IPS DF 4.7 (cell line): ENCODE measurements around the gene NCDN.

Experiments used
- DNase-seq: peaks from one replicate; pipeline ENCODE4 v3.0.0-alpha.2; 2013; ENCODE audit warnings: low spot score; ENCODE audit errors: extremely low read depth

Gene NCDN, protein sequence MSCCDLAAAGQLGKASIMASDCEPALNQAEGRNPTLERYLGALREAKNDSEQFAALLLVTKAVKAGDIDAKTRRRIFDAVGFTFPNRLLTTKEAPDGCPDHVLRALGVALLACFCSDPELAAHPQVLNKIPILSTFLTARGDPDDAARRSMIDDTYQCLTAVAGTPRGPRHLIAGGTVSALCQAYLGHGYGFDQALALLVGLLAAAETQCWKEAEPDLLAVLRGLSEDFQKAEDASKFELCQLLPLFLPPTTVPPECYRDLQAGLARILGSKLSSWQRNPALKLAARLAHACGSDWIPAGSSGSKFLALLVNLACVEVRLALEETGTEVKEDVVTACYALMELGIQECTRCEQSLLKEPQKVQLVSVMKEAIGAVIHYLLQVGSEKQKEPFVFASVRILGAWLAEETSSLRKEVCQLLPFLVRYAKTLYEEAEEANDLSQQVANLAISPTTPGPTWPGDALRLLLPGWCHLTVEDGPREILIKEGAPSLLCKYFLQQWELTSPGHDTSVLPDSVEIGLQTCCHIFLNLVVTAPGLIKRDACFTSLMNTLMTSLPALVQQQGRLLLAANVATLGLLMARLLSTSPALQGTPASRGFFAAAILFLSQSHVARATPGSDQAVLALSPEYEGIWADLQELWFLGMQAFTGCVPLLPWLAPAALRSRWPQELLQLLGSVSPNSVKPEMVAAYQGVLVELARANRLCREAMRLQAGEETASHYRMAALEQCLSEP

DNA sequence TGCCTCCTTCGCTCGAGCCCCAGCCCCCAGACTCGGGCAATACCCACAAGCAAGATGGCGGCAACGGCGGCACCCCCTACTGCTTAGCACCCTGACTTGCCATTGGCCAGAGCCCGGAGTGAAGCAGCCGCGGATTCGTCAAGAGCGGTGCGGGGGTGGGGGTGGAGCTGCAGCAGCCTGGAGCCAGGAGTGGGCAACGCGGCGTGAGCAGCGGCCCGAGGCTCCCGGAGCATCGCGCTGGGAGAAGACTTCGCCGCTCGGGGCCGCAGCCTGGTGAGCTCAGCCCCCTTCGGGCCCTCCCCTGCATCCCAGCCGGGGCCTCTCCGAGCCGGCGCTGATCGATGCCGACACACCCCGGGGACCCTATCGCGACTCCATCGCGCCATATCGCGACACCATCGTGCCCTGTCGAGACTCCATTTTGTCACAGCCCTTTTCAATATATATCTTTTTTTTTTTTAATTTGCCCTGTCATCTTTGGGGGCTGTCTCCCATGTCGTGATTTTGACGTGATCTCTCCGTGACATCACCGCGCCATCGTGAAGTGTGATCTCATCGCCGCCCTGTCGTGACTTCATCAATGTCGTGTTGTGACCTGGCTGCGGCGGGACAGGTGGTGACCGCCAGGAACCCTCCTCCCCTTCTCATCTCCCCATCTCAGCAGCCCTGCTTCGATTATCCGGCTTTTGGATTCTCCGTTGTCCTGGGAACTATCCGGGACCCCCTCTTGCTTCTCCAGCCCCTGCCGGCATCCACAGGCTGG is at the start of gene NCDN:
Gene NCDN (plus strand): TSS at position 189 of the 763 bp plus-strand sequence. CDS start 392 bp downstream, at position 581.
- peak; percentile 91 for DNase-seq

DNA sequence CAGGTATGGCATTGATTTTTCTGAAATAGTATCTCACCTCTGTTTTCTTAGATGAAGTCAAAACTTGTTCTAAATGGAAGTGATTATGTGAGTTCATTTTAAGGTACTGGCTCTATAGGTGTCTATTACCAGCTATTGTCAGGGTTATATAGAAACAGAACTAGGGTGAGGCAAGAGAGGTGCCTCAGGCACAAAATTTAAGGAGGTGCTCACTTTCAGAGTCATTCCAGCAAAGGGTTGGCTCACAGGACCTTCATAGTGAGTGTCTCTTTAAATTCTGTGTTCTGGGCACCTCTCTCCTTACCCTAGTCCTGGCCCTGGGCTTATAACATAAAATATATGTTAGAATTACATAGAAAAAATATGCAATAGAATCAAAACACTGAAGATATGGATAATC is 49.7 kb upstream of the NCDN start:
- DNase-seq = no peak

DNA sequence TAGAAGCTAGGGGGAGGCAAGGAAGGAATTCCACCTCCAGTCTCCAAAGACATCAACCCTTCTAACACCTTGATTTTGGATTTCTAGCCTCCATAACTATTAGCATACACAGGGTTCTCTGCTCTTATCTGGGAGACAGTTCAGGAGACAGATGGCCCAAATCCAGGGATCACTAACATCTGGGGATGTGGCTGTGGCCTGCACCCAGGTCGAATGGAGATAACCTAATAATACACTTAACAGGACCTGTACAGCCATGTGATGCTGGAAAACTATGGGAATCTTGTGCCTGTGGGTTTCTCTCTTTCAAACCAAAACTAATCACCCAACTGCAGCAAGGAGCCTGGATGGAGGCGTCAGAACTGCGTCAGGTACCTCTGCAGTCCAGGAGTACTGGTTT is 48.0 kb upstream of the NCDN start:
- DNase-seq = no peak

DNA sequence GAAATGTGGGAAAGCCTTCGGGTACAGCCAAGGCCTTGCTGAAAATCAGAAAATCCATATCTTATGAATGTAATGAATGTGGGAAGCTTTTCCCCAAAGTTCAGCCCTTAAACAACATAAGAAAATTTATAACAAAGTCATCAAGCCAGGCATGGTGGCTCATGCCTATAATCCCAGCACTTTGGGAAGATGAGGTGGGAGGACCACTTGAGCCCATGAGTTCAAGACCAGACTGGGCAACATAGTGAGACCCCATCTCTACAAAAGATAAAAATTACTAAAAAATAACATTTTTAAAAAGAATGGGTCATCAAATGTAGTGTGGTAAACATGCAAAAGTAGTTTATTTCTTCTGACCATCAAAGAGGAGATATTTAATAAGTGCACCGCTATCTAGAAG is 46.3 kb upstream of the NCDN start:
- DNase-seq = no peak

DNA sequence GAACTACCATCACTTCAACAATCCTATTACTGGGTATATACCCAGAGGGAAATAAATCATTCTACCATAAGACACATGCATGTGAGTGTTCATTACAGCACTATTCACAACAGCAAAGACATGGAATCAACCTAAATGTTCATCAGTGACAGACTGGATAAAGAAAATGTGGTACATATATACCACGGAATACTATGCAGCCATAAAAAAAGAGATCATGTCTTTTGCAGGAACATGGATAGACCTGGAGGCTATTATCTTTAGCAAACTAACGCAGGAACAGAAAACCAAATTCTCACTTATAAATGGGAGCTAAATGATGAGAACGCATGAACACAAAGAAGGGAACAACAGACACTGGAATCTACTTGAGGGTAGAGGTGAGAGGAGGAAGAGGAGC is 39.4 kb upstream of the NCDN start:
- no peak for DNase-seq

DNA sequence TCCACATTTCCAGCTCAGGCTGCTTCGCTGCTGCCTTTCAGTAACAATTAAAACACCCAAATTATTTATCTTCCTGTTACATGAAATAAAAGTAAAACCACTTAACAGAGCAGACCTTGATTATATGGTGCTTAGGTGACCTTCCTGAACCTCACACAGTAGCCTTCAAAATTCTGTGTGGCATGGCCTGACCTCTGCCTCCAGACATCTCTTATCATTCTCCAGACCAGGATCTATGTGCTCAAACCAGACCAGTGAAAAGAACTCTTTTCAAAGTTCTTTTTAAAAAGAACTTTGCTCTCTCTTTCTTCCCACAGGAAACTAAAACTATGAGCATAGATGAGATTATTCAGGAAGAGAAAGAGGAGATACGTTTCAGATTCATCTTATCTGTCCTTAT is 38.2 kb upstream of the NCDN start:
- DNase-seq = no peak

DNA sequence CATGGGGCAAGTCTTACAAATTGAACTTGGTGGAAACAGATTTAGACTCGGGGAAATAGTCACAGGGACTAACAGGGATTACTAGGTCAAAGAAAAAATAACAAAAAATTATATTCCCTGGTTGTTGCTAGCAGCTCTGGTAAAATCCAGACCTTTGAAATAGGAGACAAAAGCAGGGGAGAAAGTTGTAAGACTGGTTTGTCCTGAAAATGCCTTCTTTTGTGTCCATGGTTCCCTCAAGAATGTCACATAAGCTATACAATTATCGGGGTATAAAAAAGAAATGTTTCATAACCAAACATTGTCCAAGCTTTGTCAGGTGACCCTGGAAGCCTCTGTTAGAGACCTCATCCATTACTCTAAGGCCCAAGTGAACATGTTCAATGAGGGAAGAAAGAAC is 33.5 kb upstream of the NCDN start:
- no peak for DNase-seq

DNA sequence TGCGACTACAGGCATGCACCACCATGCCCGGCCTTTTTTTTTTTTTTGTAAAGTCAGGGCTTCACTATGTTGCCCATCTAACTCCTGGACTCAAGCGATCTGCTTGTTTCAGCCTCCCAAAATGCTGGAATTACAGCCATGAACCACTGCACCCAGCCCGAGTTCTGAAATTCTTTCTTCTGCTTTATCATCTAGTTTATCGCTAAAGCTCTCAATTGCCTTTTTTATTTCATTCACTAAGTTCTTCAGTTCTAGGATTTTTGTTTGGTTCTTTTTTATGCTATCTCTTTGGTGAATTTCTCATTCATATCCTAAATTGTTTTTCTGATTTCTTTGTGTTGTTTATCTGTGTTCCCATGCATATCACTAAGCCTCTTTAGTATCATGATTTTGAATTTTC is 27.4 kb upstream of the NCDN start:
- DNase-seq = no peak

DNA sequence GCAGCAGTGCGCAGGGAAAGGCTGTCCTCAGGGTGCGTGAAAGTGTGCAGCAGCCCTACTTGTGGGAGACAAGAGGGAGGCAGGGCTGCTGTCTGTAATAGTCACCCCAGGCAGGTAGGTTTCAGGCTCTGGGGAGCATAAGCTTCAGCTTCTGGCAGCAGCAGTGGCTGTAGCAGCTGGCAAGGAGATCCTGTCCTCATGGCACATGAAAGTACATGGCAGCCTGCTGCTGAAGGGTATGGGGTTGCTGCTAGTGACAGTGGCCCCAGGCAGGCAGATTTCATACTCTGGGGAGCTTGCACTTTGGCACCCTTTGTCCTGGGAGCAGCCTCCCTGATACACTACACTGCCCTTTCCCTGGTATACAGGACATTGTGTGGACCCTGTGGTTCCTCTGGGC is 26.7 kb upstream of the NCDN start:
- DNase-seq = no peak

DNA sequence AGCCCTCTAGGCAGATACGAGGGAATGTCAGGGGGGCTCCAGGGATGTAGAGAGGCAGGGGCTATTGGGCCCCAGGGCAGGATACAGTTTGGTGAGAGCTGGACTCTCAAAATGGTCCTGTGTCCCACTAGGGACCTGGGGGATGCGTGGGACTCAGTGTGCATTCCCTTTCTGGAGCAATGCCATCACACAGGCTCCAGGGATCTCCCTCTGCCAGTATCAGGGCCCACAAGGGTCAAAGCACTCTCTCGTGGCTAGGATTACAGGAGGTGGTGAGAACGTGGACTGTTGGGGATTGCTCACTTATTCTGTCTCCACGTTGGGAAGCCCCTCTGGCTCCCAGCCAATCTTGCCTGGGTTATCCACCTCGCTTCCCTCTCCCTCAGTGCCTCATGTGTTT is 26.2 kb upstream of the NCDN start:
- DNase-seq = no peak

DNA sequence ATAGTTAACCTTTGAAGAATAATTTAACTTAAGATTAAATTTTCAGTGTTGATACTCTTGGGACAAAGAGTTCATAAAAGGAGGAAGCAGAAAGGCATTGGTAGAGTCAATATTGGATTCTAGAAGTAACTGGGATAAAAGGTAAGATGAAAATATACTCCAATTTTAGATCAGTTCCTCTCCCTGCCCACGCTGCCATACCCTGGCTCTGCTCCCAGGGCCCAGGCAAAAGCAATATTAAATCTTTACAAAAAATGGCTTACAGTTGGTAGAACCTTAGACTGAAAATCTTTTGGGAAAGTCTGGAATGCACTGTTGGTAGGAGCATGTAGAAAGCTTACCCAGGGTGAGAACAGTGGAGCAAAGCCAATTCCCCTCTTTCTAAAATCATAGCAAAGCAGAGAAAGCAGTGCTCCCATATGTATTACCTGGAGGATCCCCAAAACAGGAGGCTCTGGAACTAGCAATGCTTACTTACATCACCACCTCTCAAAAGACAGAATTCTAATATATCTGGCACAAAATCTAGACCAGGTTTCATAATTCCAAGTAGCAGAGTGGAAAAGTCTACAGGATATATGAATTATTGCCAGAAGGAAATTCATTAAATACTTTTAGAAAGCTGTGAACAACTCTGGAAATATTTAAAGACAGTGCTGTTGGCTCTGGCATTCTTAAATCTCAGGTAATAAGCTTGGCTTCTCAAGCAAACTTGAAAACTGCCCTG is 24.9 kb upstream of the NCDN start:
- DNase-seq = no peak

DNA sequence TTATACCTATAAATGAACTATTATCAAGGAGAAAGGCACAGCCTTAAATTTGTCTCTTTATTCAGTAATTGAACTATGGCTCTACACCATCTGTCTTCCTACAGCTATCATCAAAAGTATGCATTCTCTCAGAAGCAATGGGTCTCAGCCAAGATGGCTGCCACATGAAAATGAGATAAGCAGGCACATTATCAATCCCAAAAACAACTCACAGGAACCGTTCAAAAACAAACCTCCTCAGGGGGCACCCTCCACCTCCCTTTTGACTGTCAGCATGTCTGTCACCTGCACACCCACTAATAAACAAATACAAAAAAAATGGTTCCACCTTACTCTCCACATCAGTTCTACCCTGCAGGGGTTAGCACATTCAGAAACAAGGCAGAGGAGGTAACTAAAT is 24.0 kb upstream of the NCDN start:
- DNase-seq = no peak

DNA sequence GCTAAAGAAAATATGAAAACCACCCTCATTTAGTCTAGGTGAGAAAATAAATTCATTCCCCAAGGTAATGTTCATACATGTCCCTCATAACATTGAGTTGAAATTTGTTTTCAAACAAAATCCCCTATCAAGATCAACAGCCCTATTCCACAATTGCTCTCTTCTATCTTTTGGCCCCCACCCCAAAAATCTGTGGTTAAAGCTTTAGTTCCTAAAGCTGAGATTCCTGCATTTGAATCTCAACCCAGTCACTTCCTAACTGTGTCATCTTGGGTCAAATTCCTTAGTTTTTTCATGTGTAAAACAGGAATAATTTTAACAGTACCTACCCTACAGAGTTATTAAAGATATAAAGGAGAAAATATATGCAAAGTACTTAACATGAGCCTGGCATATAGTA is 22.4 kb upstream of the NCDN start:
- DNase-seq = no peak

DNA sequence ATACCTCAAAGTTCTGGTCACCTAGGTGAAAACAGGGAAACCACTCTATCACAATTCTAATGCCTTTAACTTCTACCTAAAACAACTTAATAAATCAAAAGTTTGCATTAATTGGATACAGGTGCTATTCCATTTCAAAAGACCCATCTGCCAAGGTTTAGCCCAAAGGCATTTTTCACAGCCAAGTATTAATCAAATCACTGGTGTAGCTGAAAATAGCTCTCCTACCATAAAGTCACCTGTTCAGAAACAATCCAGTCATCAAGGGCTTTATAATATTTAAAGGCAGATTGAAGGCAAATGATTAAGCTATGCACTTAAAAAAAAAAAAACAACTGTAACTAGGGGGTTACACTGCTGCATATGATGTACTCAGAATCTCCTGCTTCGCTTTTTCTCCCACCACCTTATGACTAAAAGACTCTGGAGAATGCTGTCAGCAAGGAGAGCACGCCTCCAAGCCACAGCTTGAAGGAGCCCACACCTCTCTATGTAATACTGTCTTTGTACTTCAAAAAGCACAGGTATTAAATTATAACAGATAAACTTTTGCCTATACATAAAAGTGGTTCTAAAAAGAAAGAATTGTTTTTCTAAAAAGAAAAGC is 20.9 kb upstream of the NCDN start:
- DNase-seq = no peak

DNA sequence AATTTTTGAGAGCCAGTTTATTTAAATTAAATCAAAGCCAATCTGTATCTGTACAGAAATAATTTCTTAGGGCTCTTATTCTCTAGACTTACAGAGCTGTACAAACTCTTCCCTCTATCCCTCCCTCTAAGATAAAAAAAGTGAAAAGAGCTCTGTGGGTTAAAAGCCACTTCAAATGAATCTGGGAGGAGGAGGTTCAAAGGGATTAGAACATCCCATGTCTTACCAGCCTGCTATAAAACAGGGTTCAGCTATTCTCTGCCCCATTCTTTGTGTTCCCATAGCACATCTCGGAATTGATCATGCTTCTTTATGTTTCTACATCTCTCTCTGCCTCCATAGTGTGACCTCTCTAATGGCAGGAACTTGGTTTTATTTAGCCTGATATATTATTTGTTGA is 19.8 kb upstream of the NCDN start:
- no peak for DNase-seq

DNA sequence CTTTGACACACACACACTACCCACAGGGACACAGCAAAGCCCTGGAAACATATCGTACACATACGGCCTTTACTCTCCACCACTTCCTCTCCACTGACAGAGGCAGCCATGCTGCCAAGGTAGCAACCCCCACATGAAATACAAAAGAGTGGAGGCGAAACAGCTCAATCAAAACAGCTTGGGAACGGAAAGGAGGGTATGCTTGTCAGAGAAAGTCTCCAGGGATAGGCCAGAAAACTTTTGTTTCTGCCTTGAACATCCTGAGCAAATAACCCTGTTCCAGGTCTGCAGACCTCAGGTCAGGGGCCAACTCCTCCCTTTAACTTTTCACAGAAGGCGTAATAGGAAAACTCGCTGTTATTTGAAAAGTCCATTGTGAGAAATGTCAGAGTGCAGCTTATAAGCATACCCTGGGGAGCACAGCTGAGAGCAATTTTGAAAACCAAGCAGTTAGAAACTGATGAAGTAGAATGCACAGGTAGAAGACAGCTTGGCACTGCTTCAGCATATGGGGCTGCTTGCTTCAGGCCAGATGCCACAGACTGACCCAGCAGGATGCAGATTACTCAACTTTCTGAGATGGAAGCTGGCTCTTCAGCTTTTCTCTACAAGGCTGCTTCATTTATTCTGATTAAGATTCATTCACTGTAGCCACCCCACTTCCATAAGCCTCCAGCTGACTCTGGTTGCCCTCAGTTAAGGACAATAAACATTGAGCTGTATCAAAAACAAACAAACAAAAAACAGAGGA is 18.4 kb upstream of the NCDN start:
- no peak for DNase-seq

DNA sequence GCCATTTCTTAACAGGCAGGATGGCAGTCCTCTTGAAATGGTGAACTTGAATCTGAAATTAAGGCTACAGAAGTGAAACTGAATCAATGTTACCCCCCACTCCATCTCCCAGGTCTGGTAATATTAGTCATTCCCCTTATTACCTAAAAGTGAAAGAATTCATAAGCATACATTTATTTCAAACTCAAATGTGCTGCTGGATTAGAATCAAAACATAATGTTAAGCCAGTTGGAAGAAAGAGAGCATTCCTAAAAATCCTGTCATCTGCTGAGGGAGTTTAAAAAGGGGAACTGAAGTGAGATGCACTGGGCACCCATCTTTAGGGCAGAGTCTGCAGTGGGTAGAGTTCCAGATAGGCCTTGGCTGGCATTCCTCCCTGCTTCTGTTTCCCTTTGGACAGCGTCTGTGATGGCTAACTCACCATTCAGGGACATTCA is 17.8 kb upstream of the NCDN start:
- no peak for DNase-seq

DNA sequence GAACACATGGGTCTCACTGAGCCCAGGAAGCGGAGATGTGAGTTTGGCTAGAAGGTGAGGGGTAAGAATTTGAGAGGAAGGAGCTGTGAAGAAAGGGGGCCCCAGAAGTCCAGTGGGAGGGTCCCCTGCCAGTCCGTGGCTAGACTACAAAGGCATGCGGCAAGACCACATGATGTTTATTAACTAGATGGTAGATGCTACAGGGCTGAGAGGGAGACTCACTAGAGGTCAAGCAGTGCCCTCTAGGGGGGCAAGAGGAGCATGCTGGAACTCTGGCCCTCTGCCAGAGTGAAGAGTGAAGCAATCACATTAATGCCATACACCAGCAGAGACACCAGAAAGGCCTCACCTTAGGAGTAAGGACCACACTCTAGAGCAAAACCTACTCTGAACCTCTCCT is 12.6 kb upstream of the NCDN start:
- no peak for DNase-seq

DNA sequence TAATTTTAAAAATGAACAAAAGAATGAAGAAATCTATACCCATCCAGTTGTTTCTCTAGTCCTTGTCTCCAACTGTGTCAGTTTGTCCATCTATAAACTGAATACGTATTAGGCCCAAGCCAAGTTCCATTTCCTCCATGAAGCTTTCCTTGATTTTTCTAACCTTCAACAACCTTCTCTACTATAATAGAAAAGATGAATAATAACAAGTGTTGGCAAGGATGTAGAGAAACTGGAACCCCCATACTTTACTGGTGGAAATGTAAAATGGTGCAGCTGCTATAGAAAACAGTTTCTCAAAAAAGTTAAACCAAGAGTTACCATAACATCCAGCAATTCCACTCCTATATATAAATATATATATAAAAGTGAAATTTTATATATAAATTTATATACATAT is 11.0 kb upstream of the NCDN start:
- DNase-seq = no peak

DNA sequence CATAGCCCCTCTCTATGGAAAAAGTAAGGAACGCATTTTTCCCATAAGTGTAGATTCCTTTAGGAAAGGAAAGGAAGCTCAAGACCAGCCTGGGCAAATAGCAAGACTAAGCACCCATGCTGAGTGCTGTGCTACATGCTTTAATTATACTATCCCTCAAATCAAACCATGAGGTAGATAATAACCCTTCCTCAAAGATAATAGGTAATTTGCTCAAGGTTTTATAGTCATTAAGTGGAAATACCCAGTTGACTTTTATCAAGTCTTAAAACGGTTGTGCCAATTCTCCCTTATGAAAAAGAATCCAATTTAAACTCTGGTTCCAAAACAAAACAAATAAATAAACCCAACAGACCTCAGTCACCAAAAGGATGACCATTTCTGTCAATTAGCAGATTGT is 3.7 kb upstream of the NCDN start:
- no peak for DNase-seq
